Fibroblast of lung (primary cell): ENCODE results near the gene TPD52L1.

Experiments
- CTCF ChIP-seq, 2 donors: IDR thresholded peaks in 1 of 2; conservative IDR thresholded peaks in 1 of 2; 1 replicate in 1 of 2; 2 replicates in 1 of 2; pipeline ENCODE4 v1.5.1; 2011 to 2012; ENCODE audit warnings: low read length in 2 of 2, control low read depth in 1 of 2, inconsistent platforms in 1 of 2, low read depth in 1 of 2, mild to moderate bottlenecking in 1 of 2
- EZH2 ChIP-seq: IDR thresholded peaks from 2 replicates; pipeline ENCODE4 v1.5.1; 2012; ENCODE audit warnings: low read length, control low read depth, mild to moderate bottlenecking; ENCODE audit errors: missing control alignments

GRCh38 chr6:125269328-125269985 lies 115.9 kb downstream of the TPD52L1 start:
- TF ChIP-seq CTCF (conservative IDR thresholded peaks at IDR 0.05 in 1 of 2, IDR thresholded peaks at IDR 0.05 in 1 of 2; ENCODE audit: low read depth in 1 of 2, low read length in 2 of 2) (no peak), EZH2 (no peak)
